GM12878 (cell line): ENCODE results near the gene RPS16. TPM values are rescaled to one million over a fixed set of nuclear protein-coding genes. Genes with fewer than 3 reads are reported as not detected.

Experiments used
- ATF2 ChIP-seq: IDR thresholded peaks from 2 replicates; pipeline ENCODE4 v1.6.1; 2012; ENCODE audit warnings: low read length, inconsistent platforms
- BHLHE40 ChIP-seq, 2 experiments: fragments of 450-650 bp in 1 of 2; IDR thresholded peaks; 2 replicates each; pipeline ENCODE4 v1.6.1; 2011 to 2017; ENCODE audit warnings: low read depth in 2 of 2, borderline replicate concordance in 1 of 2, improper control_type of control experiment in 1 of 2, low read length in 1 of 2, mild to moderate bottlenecking in 1 of 2
- BMI1 ChIP-seq: fragments of 450-650 bp; IDR thresholded peaks from 2 replicates; pipeline ENCODE4 v1.6.1; 2016; ENCODE audit warnings: mild to moderate bottlenecking, moderate library complexity, borderline replicate concordance
- CHD1 ChIP-seq: IDR thresholded peaks from 2 replicates; pipeline ENCODE4 v1.6.1; 2012; ENCODE audit warnings: low read depth, low read length, improper control_type of control experiment
- EED ChIP-seq: sonication (generic); IDR thresholded peaks from 2 replicates; pipeline ENCODE4 v1.6.1; 2016; ENCODE audit warnings: antibody characterized with exemption, low read depth
- ESRRA ChIP-seq: IDR thresholded peaks from 2 replicates; pipeline ENCODE4 v1.6.1; 2012; ENCODE audit warnings: mild to moderate bottlenecking, low read length, improper control_type of control experiment
- FOXM1 ChIP-seq: IDR thresholded peaks from 2 replicates; pipeline ENCODE4 v1.6.1; 2012; ENCODE audit warnings: low read depth, mild to moderate bottlenecking, inconsistent platforms, low read length, moderate library complexity
- HDAC6 ChIP-seq: fragments of 200-600 bp; sonication (generic); IDR thresholded peaks from one replicate; pipeline ENCODE4 v1.8.0; 2017; ENCODE audit warnings: antibody characterized with exemption; ENCODE audit not compliant: unreplicated experiment
- IRF4 ChIP-seq: IDR thresholded peaks from 2 replicates; pipeline ENCODE4 v1.6.1; 2011; ENCODE audit warnings: low read depth, low read length
- JUNB ChIP-seq: IDR thresholded peaks from 2 replicates; pipeline ENCODE4 v1.6.1; 2016; ENCODE audit warnings: antibody characterized with exemption, mild to moderate bottlenecking
- KLF5 ChIP-seq: fragments of 450-650 bp; IDR thresholded peaks from 2 replicates; pipeline ENCODE4 v1.6.1; 2014; ENCODE audit warnings: mild to moderate bottlenecking; ENCODE audit not compliant: partially characterized antibody
- MEF2A ChIP-seq: IDR thresholded peaks from 2 replicates; pipeline ENCODE4 v1.6.1; 2011; ENCODE audit warnings: low read depth, mild to moderate bottlenecking, low read length, moderate library complexity; ENCODE audit not compliant: insufficient read depth
- MTA2 ChIP-seq: fragments of 450-650 bp; IDR thresholded peaks from 2 replicates; pipeline ENCODE4 v1.6.1; 2016; ENCODE audit warnings: low read depth, mild to moderate bottlenecking, moderate library complexity
- MXI1 ChIP-seq: fragments of 150-350 bp; IDR thresholded peaks from 2 replicates; pipeline ENCODE4 v1.6.1; 2011; ENCODE audit warnings: low read depth, mild to moderate bottlenecking, inconsistent platforms, low read length, improper control_type of control experiment
- NR2C1 ChIP-seq: fragments of 450-650 bp; IDR thresholded peaks from 2 replicates; pipeline ENCODE4 v1.6.1; 2017; ENCODE audit warnings: antibody characterized with exemption, mild to moderate bottlenecking, moderate library complexity
- PML ChIP-seq: IDR thresholded peaks from 2 replicates; pipeline ENCODE4 v1.6.1; 2012; ENCODE audit warnings: low read length, inconsistent platforms
- RBBP5 ChIP-seq: fragments of 200-600 bp; sonication (generic); conservative IDR thresholded peaks from 2 replicates; pipeline ENCODE4 v1.6.1; 2016
- SMAD1 ChIP-seq: fragments of 450-650 bp; IDR thresholded peaks from 2 replicates; pipeline ENCODE4 v1.6.1; 2018; ENCODE audit warnings: mild to moderate bottlenecking, low read depth; ENCODE audit not compliant: partially characterized antibody
- SMAD5 ChIP-seq: IDR thresholded peaks from 2 replicates; pipeline ENCODE4 v1.6.1; 2016; ENCODE audit warnings: antibody characterized with exemption, low read depth
- SP1 ChIP-seq: IDR thresholded peaks from one replicate; pipeline ENCODE4 v1.6.1; 2011; ENCODE audit warnings: low read depth, low read length
- SREBF2 ChIP-seq: IDR thresholded peaks from 2 replicates; pipeline ENCODE4 v1.6.1; 2012; ENCODE audit warnings: mild to moderate bottlenecking, low read length
- TBL1XR1 ChIP-seq: IDR thresholded peaks from 2 replicates; pipeline ENCODE4 v1.6.1; 2012; ENCODE audit warnings: low read depth, low read length, improper control_type of control experiment
- polyA plus RNA-seq, 11 experiments: library from polyadenylated mRNA; depleted of rRNA in 4 of 11; unstranded in 6 of 11; stranded (reverse) in 5 of 11; fragments of >200 nt; fragmentation: Nextera tagmentation in 4 of 11; fragmentation: Illumina TruSeq in 1 of 11; extraction: Ambion mirVana in 4 of 11; extraction: Trizol in 1 of 11; gene quantifications; 1 replicate in 1 of 11; 2 replicates in 10 of 11; pipeline versions ENCODE4 v1.2.1 to v1.2.3, GENCODE V29; 2011 to 2016; ENCODE audit warnings: inconsistent platforms in 2 of 11, missing spikeins in 2 of 11, low read depth in 1 of 11
- total RNA-seq, 4 experiments: library from RNA; depleted of rRNA in 3 of 4; stranded (reverse); fragments of >200 nt in 3 of 4; fragmentation: Illumina TruSeq in 1 of 4; extraction: Trizol in 1 of 4; gene quantifications; 2 replicates each; pipeline versions ENCODE4 v1.2.1 to v1.2.3, GENCODE V29; 2013 to 2021
- TF ChIP-seq, protein P1 (sequence below): fragments of 450-650 bp; IDR thresholded peaks from 2 replicates; pipeline ENCODE4 v1.6.1; 2016; ENCODE audit warnings: mild to moderate bottlenecking
- TF ChIP-seq, protein P2 (sequence below): fragments of 450-650 bp; conservative IDR thresholded peaks from 2 replicates; pipeline ENCODE4 v1.6.1; 2017; ENCODE audit warnings: mild to moderate bottlenecking, moderate library complexity
- TF ChIP-seq, protein P3 (sequence below): IDR thresholded peaks from 2 replicates; pipeline ENCODE4 v1.6.1; 2012; ENCODE audit warnings: low read depth, low read length, improper control_type of control experiment

The RPS16 gene
- total and polyA plus RNA-seq, 10 of the 15 experiments (the other 5 are each of a cell fraction or from before 2014, with no cell fraction given): 148 to 4,810 (median 2,343) TPM

GRCh38 chr19:39405958-39406655 lies 29.6 kb downstream of the RPS16 start (continued):
- TF ChIP-seq MEF2A (no peak), RBBP5 (no peak), BHLHE40 (IDR thresholded peaks at IDR 0.05; ENCODE audit: borderline replicate concordance in 1 of 2, low read depth in 2 of 2, low read length in 1 of 2) (peak; percentile 69 to 70; a peak in 3 of 4 replicates), ESRRA (no peak), SP1 (no peak), SREBF2 (no peak), HDAC6 (no peak), SMAD5 (no peak), MXI1 (0 out of 2 replicates have a peak, but pooled peaks have one; percentile 6), CHD1 (no peak), TBL1XR1 (no peak), MTA2 (peak; percentile 48; the same call in 1 of the 2 replicates), ATF2 (no peak), NR2C1 (no peak), SMAD1 (peak; percentile 65), KLF5 (no peak), IRF4 (no peak), BMI1 (no peak), PML (no peak), FOXM1 (no peak), EED (no peak), JUNB (no peak)
- TF ChIP-seq, protein P1, sequence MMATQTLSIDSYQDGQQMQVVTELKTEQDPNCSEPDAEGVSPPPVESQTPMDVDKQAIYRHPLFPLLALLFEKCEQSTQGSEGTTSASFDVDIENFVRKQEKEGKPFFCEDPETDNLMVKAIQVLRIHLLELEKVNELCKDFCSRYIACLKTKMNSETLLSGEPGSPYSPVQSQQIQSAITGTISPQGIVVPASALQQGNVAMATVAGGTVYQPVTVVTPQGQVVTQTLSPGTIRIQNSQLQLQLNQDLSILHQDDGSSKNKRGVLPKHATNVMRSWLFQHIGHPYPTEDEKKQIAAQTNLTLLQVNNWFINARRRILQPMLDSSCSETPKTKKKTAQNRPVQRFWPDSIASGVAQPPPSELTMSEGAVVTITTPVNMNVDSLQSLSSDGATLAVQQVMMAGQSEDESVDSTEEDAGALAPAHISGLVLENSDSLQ: peak; percentile 61
- TF ChIP-seq, protein P2, sequence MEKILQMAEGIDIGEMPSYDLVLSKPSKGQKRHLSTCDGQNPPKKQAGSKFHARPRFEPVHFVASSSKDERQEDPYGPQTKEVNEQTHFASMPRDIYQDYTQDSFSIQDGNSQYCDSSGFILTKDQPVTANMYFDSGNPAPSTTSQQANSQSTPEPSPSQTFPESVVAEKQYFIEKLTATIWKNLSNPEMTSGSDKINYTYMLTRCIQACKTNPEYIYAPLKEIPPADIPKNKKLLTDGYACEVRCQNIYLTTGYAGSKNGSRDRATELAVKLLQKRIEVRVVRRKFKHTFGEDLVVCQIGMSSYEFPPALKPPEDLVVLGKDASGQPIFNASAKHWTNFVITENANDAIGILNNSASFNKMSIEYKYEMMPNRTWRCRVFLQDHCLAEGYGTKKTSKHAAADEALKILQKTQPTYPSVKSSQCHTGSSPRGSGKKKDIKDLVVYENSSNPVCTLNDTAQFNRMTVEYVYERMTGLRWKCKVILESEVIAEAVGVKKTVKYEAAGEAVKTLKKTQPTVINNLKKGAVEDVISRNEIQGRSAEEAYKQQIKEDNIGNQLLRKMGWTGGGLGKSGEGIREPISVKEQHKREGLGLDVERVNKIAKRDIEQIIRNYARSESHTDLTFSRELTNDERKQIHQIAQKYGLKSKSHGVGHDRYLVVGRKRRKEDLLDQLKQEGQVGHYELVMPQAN: 0 out of 2 replicates have a peak, but pooled peaks have one; percentile 10
- TF ChIP-seq, protein P3, sequence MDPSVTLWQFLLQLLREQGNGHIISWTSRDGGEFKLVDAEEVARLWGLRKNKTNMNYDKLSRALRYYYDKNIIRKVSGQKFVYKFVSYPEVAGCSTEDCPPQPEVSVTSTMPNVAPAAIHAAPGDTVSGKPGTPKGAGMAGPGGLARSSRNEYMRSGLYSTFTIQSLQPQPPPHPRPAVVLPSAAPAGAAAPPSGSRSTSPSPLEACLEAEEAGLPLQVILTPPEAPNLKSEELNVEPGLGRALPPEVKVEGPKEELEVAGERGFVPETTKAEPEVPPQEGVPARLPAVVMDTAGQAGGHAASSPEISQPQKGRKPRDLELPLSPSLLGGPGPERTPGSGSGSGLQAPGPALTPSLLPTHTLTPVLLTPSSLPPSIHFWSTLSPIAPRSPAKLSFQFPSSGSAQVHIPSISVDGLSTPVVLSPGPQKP: no peak
